Ascending aorta (tissue), 2 donors: ENCODE data around the gene NUP98. TPM values are rescaled to one million over a fixed set of nuclear protein-coding genes. Genes with fewer than 3 reads are reported as not detected.

ENCODE experiments used
- DNase-seq, 2 donors: peaks; one replicate each; pipeline ENCODE4 v3.0.0-alpha.2; 2019; ENCODE audit warnings: low spot score in 2 of 2
- H3K27ac ChIP-seq, 2 donors: fragments of 200-600 bp; sonication (generic); one replicate each; pipeline ENCODE4 v1.5.1; 2016 to 2017; ENCODE audit warnings: mild to moderate bottlenecking in 1 of 2
- H3K27me3 ChIP-seq: fragments of 200-600 bp; sonication (generic); one replicate; pipeline ENCODE4 v1.5.1; 2017
- H3K36me3 ChIP-seq, 2 donors: fragments of 200-600 bp; sonication (generic); one replicate each; pipeline ENCODE4 v1.5.1; 2016
- H3K4me1 ChIP-seq, 2 donors: fragments of 200-600 bp; sonication (generic); one replicate each; pipeline ENCODE4 v1.5.1; 2016 to 2017; ENCODE audit warnings: mild to moderate bottlenecking in 1 of 2
- H3K4me3 ChIP-seq, 2 donors: fragments of 200-600 bp; sonication (generic); one replicate each; pipeline ENCODE4 v1.5.1; 2016 to 2017; ENCODE audit warnings: mild to moderate bottlenecking in 1 of 2
- H3K9me3 ChIP-seq, 2 donors: fragments of 200-600 bp; sonication (generic); one replicate each; pipeline ENCODE4 v1.5.1; 2016
- CTCF ChIP-seq, 3 experiments: fragments of 200-600 bp in 2 of 3; fragments of 450-650 bp in 1 of 3; sonication (generic) in 2 of 3; IDR thresholded peaks; one replicate each; pipeline ENCODE4 v1.5.1; 2016 to 2019; ENCODE audit warnings: antibody characterized with exemption in 3 of 3, mild to moderate bottlenecking in 1 of 3, moderate library complexity in 1 of 3
- intact Hi-C: fragments of 100-400 bp; cut with DNase I; formaldehyde crosslinking; loops from one replicate; pipeline ENCODE4 v1.15.1; 2023
- total RNA-seq: library from RNA; depleted of rRNA; stranded (reverse); fragments of >200 nt; gene quantifications from one replicate; pipeline ENCODE4 v1.1.0, GENCODE V29; 2016

Gene NUP98
- total RNA-seq, 1 donor from 2014 or later: 36.3 TPM

DNA sequence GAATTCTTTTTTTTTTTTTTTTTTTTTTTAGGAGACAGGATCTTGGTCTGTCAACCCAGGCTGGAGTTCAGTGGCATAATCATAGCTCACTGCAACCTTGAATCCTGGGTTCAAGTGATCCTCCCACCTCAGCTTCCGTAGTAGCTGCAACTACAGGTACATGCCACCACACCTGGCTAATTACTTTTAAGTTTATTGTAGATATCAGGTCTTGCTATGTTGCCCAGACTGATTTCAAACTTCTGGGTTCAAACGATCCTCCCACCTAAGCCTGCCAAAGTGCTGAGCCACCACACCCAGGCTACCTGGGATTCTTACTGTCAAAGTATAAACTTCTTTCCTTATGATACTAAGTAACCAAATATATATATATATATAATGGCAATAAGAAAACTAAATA, 75.3 kb downstream of the NUP98 start:
- Histone ChIP-seq H3K4me1 (no peaks in the 10 kb centered on the region), H3K4me3 (no peak overlapping the region), H3K36me3 (peaks cover 63 to 89% of the 10 kb centered on the region in 2 donors), H3K9me3 (no peaks in the 10 kb centered on the region), H3K27me3 (no peaks in the 10 kb centered on the region), H3K27ac (no peak overlapping the region)
- no peak for TF ChIP-seq CTCF (IDR thresholded peaks at IDR 0.05)
- intact Hi-C loops: no loop called here
- no peak for DNase-seq

- intact Hi-C loops: no loop called here
- H3K36me3 ChIP-seq: peaks cover 71 to 92% of the 10 kb centered on the region in 2 donors
- H3K4me3 ChIP-seq: no peak overlapping the region
- no peak overlapping the region for H3K27ac ChIP-seq
- no peaks in the 10 kb centered on the region for H3K9me3 ChIP-seq
- H3K27me3 ChIP-seq: no peaks in the 10 kb centered on the region
- H3K4me1 ChIP-seq: no peaks in the 10 kb centered on the region
- no peak for TF ChIP-seq CTCF (IDR thresholded peaks at IDR 0.05)
- no peak for DNase-seq
Observed at GRCh38 chr11:3720997-3721396, 76.4 kb downstream of the NUP98 start.

DNA sequence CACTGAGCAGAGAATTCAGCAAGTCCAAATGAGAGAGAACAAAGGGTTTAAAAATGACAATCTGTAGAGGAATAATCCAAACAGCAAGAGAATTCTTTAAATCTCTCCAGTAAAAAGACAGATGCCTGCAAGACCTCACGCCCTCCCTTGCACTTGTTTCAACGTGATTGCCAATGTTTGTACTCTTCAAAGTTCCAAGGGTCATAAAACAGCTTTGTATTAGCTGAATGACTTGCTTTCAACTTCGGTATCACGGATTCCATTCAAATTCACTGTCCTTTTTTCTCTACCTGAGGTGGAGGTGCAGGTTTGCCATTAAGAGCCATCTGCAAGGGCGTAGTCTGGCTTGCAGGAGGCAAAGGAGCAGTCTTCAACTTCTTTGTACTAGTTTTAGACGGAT, 85.1 kb downstream of the NUP98 start:
- H3K4me3 ChIP-seq: no peak overlapping the region
- no peaks in the 10 kb centered on the region for H3K4me1 ChIP-seq
- no peaks in the 10 kb centered on the region for H3K9me3 ChIP-seq
- intact Hi-C loops: no loop called here
- no peak overlapping the region for H3K27ac ChIP-seq
- no peak for TF ChIP-seq CTCF (IDR thresholded peaks at IDR 0.05)
- no peak for DNase-seq
- peaks cover 53 to 66% of the 10 kb centered on the region in 2 donors for H3K36me3 ChIP-seq
- no peaks in the 10 kb centered on the region for H3K27me3 ChIP-seq

DNA sequence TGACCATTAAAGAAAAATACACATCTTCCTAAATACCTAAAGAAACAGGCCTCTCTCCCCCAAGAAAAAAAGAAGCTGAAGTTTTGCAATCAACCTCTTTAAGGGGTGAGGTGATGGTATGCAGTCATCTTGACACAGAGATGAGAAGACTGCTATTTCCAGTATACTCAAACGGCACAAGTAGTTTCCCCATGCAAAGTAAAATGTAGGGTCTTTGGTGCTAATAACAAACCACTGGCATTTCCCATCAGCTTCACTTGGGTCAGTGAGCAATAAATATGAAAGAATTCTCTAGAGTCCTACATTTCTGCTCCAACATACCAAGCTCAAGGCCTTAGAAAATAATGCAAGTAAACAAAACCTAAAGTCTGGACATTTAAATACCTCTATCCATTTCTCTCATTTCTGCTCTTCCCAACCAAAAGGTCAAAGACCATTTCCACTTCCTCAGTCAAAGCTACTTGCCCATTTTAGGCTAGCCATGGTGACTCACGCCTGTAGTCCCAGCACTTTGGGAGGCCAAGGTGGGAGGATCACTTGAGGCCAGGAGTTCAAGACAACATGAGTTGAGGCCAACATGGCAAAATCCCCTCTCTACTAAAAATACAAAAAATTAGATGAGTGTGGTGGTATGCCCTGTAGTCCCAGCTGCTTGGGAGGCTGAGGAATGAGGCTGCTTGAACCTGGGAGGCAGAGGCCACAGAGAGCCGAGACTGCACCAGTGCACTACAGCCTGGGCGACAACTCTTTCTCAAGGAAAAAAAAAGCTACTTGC, 86.7 kb downstream of the NUP98 start:
- no peaks in the 10 kb centered on the region for H3K27me3 ChIP-seq
- H3K4me1 ChIP-seq: no peaks in the 10 kb centered on the region
- intact Hi-C loops: no loop called here
- no peak for DNase-seq
- H3K36me3 ChIP-seq: peaks cover 45 to 60% of the 10 kb centered on the region in 2 donors
- no peaks in the 10 kb centered on the region for H3K9me3 ChIP-seq
- no peak overlapping the region for H3K27ac ChIP-seq
- no peak overlapping the region for H3K4me3 ChIP-seq
- no peak for TF ChIP-seq CTCF (IDR thresholded peaks at IDR 0.05)

- TF ChIP-seq CTCF (IDR thresholded peaks at IDR 0.05): no peak
- H3K27me3 ChIP-seq: no peaks in the 10 kb centered on the region
- H3K4me1 ChIP-seq: no peaks in the 10 kb centered on the region
- DNase-seq: no peak
- intact Hi-C loops: no loop called here
- no peak overlapping the region for H3K27ac ChIP-seq
- H3K4me3 ChIP-seq: no peak overlapping the region
- peaks cover 47 to 60% of the 10 kb centered on the region in 2 donors for H3K36me3 ChIP-seq
- no peaks in the 10 kb centered on the region for H3K9me3 ChIP-seq
Observed at GRCh38 chr11:3709977-3710376, 87.4 kb downstream of the NUP98 start.
